A673 (cell line): Measurements from ENCODE around the gene EFTUD2.

Experiments used
- CTCF ChIP-seq: fragments of 300-800, 200-600 bp; sonication (generic); conservative IDR thresholded peaks from 2 replicates; pipeline ENCODE4 v1.5.1; 2017; ENCODE audit warnings: low read depth, mild to moderate bottlenecking, antibody characterized with exemption, low read length, moderate library complexity, mixed read lengths
- EZH2 ChIP-seq: fragments of 200-600 bp; sonication (generic); IDR thresholded peaks from 2 replicates; pipeline ENCODE4 v1.6.1; 2017; ENCODE audit warnings: borderline replicate concordance, low read depth, mild to moderate bottlenecking, mixed read lengths, antibody characterized with exemption, low read length; ENCODE audit not compliant: poor library complexity, severe bottlenecking

DNA sequence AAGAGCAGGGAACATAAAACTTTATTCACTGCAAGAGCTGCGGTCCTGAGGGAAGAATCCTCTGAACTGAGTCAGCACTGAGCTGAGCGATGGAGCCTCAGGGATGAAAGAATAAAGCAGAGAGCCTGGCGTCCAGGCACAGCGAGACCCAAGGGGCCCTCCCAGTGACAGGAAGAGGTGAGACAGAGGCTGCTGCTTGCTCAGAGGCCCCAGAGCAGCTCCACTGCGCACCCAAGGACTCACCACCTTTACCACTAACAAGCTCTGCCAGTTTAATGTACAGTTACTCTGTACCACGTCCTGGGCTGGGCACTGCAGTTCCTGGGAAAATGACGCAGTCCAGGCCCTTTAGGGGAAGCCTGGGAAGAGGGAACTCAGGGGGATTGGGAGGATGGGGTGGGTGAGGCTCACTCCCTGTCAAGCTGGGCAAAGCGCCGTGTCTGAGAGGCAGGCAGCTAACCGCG is 10.5 kb upstream of the EFTUD2 start:
- TF ChIP-seq CTCF (no peak), EZH2 (no peak)
